ENCODE results near the gene WDR27.

The WDR27 gene

DNA sequence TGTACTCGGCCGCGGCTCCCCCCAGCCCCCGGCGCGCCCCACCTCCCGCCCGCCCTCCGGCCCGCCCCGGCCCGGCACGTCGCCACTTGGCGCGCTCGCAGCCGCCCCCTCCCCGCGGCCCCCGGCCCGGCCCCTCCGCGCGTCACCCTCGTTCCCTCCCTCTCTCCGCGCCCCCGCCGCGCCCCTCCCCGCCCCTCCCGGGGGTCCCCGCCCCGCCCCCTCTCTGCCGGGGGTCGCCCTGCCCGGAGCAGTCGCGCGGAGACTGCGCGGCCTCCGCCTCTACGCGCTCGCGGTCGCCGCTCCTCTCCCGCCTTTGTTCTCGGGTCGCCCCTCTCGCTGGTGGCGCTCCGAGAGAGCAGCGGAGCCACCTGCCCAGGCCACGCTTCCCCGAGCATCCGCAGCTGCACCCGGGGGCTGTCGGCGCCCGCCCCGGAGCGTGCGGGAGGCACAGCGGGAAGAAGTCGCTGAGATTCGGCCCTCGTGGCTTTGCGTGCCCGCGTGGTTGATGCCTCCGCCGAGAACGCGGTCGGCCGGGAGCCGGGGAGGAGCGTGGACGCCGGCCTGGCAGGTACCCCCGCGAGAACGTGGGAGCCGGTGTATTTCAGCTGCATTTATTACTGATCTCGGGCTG, 22.8 kb upstream of the WDR27 start, which contains the start of gene PHF10:
Gene PHF10, minus strand, starts transcription at position 7 of the 631 bp plus-strand sequence. CDS start 569 bp downstream, outside the sequence.
- H2AFZ ChIP-seq (ENCODE audit: low read length), result peak within 1 kb of the TSS; percentile 67

DNA sequence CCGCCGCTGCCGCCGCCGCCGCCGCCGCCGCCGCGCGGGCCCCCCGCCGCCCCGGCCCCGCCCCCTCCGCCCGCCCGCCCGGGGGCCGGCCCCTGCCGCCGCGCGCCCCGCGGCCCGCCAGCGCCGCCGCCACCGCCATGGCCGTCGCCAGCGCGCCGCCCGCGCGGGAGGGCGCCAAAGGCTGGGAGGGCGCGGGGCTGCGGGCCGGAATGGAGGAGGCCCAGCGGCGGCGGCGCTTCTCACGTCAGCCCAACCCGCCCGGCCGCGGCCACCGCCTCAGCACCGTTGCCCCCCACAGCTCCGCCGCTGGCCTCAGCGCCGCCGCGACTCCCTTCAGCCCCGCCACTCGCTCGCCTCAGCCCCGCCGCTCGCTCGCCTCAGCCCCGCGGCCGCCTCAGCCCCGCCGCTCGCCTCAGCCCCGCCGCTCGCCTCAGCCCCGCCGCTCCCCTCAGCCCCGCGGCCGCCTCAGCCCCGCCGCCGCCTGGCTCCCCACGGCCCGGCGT, 22.2 kb upstream of the WDR27 start:
- H3K36me3 ChIP-seq (replicated peaks; ENCODE audit: insufficient read depth, low read length), result no peaks in the 10 kb centered on the region
- no peaks in the 10 kb centered on the region for H3K27me3 ChIP-seq (replicated peaks; ENCODE audit: insufficient read depth, low read length)
- TF ChIP-seq, protein P1, sequence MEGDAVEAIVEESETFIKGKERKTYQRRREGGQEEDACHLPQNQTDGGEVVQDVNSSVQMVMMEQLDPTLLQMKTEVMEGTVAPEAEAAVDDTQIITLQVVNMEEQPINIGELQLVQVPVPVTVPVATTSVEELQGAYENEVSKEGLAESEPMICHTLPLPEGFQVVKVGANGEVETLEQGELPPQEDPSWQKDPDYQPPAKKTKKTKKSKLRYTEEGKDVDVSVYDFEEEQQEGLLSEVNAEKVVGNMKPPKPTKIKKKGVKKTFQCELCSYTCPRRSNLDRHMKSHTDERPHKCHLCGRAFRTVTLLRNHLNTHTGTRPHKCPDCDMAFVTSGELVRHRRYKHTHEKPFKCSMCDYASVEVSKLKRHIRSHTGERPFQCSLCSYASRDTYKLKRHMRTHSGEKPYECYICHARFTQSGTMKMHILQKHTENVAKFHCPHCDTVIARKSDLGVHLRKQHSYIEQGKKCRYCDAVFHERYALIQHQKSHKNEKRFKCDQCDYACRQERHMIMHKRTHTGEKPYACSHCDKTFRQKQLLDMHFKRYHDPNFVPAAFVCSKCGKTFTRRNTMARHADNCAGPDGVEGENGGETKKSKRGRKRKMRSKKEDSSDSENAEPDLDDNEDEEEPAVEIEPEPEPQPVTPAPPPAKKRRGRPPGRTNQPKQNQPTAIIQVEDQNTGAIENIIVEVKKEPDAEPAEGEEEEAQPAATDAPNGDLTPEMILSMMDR (IDR thresholded peaks at IDR 0.05; ENCODE audit: low read length), result no peak
- TF ChIP-seq EZH2phosphoT487 (IDR thresholded peaks at IDR 0.05; ENCODE audit: low read length) (no peak), EZH2 (optimal IDR thresholded peaks at IDR 0.05; ENCODE audit: low read depth, low read length) (no peak)
- no peak overlapping the region for H3K27ac ChIP-seq (ENCODE audit: low read length)
- no peak overlapping the region for H3K9ac ChIP-seq (ENCODE audit: low read length)
- no peaks in the 10 kb centered on the region for H3K4me1 ChIP-seq (ENCODE audit: low read length)
- no peak overlapping the region for H3K4me2 ChIP-seq (ENCODE audit: low read depth, low read length)
- H3K9me3 ChIP-seq (replicated peaks; ENCODE audit: insufficient read depth, low read length), result no peaks in the 10 kb centered on the region
- peaks cover 39% of the 10 kb centered on the region for H3K79me2 ChIP-seq (ENCODE audit: low read length)
- H3K9me2 ChIP-seq (replicated peaks; ENCODE audit: insufficient read depth, low read length), result no peaks in the 10 kb centered on the region
- no peak for DNase-seq
- 0 out of 2 replicates have a peak, but pooled peaks cover 6% of the 10 kb centered on the region for H3F3A ChIP-seq (ENCODE audit: insufficient read depth, low read length)
- no peak overlapping the region for H2AFZ ChIP-seq (ENCODE audit: low read length)
- no peak overlapping the region for H3K4me3 ChIP-seq (ENCODE audit: low read length)
- no peaks in the 10 kb centered on the region for H4K20me1 ChIP-seq (ENCODE audit: insufficient read depth, low read length)

More for the DNA sequence above, 22.8 kb upstream of the WDR27 start, which contains the start of gene PHF10:
- DNase-seq, result peak; percentile 33
- H3K9me2 ChIP-seq (replicated peaks; ENCODE audit: insufficient read depth, low read length), result no peaks in the 10 kb centered on the region
- peak within 1 kb of the TSS; percentile 78; the same call in 1 of the 2 replicates for H3K4me2 ChIP-seq (ENCODE audit: low read depth, low read length)
- no peaks in the 10 kb centered on the region for H3K9me3 ChIP-seq (replicated peaks; ENCODE audit: insufficient read depth, low read length)
- no peaks in the 10 kb centered on the region for H4K20me1 ChIP-seq (ENCODE audit: insufficient read depth, low read length)
- H3K4me3 ChIP-seq (ENCODE audit: low read length), result peak within 1 kb of the TSS; percentile 72
- peaks cover 33% of the 10 kb centered on the region for H3K79me2 ChIP-seq (ENCODE audit: low read length)
- peak within 1 kb of the TSS; percentile 66 for H3K9ac ChIP-seq (ENCODE audit: low read length)
- H3K4me1 ChIP-seq (ENCODE audit: low read length), result no peaks in the 10 kb centered on the region
- no peaks in the 10 kb centered on the region for H3K36me3 ChIP-seq (replicated peaks; ENCODE audit: insufficient read depth, low read length)
- TF ChIP-seq EZH2 (optimal IDR thresholded peaks at IDR 0.05; ENCODE audit: low read depth, low read length), result no peak
- TF ChIP-seq, protein P1 (IDR thresholded peaks at IDR 0.05; ENCODE audit: low read length), result no peak
- no peak for TF ChIP-seq EZH2phosphoT487 (IDR thresholded peaks at IDR 0.05; ENCODE audit: low read length)
- H3K27ac ChIP-seq (ENCODE audit: low read length), result peak within 1 kb of the TSS; percentile 61; the same call in 1 of the 2 replicates
- H3F3A ChIP-seq (ENCODE audit: insufficient read depth, low read length), result 0 out of 2 replicates have a peak, but pooled peaks cover 6% of the 10 kb centered on the region
- H3K27me3 ChIP-seq (replicated peaks; ENCODE audit: insufficient read depth, low read length), result no peaks in the 10 kb centered on the region

DNA sequence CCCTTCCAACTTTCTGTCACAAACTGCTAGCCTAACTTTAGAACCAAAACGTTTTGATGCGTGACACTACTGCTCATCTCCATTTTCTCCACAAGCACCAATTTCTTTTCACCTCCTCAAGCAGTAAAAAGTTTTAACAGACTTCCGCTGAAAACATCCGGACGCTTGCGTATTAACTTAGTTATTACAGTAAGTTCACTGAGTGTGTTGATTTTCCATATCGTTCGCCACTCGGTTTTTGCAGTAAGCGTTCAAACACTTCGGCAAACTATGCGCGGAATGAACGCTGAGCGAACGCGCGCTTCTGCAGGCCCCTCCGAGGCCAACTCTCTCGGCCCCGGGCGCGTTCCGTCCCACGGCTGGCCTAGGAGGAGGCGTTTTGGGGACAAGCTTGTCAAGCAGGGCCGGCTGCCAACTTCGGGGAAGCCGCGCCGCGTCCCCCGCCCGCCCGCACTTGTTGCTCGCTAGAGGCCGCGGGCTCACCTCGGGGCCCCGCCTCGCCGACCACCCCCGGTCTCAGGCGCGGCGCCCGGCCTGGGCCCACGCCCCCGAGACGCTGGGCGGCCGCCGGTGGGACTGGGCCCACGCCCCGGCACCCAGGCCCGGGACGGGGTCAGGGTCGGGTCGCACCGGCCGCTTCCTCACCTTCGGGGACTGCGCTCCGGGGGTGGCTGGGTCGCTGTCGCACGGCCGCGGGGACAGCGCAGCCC, 21.5 kb upstream of the WDR27 start:
- no peaks in the 10 kb centered on the region for H3K27me3 ChIP-seq (replicated peaks; ENCODE audit: insufficient read depth, low read length)
- H3K27ac ChIP-seq (ENCODE audit: low read length), result peak overlapping the region; percentile 61; the same call in 1 of the 2 replicates
- H3K4me3 ChIP-seq (ENCODE audit: low read length), result peak overlapping the region; percentile 72
- TF ChIP-seq, protein P1 (IDR thresholded peaks at IDR 0.05; ENCODE audit: low read length), result no peak
- no peak for TF ChIP-seq EZH2 (optimal IDR thresholded peaks at IDR 0.05; ENCODE audit: low read depth, low read length)
- no peak for TF ChIP-seq EZH2phosphoT487 (IDR thresholded peaks at IDR 0.05; ENCODE audit: low read length)
- no peaks in the 10 kb centered on the region for H4K20me1 ChIP-seq (ENCODE audit: insufficient read depth, low read length)
- H3K79me2 ChIP-seq (ENCODE audit: low read length), result peaks cover 41% of the 10 kb centered on the region
- H3K9ac ChIP-seq (ENCODE audit: low read length), result peak overlapping the region; percentile 66
- H3K9me3 ChIP-seq (replicated peaks; ENCODE audit: insufficient read depth, low read length), result no peaks in the 10 kb centered on the region
- 0 out of 2 replicates have a peak, but pooled peaks cover 6% of the 10 kb centered on the region for H3F3A ChIP-seq (ENCODE audit: insufficient read depth, low read length)
- peak overlapping the region; percentile 73 for H3K4me2 ChIP-seq (ENCODE audit: low read depth, low read length)
- no peaks in the 10 kb centered on the region for H3K36me3 ChIP-seq (replicated peaks; ENCODE audit: insufficient read depth, low read length)
- H2AFZ ChIP-seq (ENCODE audit: low read length), result peak overlapping the region; percentile 45
- no peaks in the 10 kb centered on the region for H3K9me2 ChIP-seq (replicated peaks; ENCODE audit: insufficient read depth, low read length)
- peak; percentile 45 for DNase-seq
- no peaks in the 10 kb centered on the region for H3K4me1 ChIP-seq (ENCODE audit: low read length)
